OCI-LY3 (cell line): ENCODE data around the gene TBX4.
A peak's percentile ranks its signal among the peaks of the same experiment; 100 is the strongest.

Experiments used
- EZH2phosphoT487 ChIP-seq: fragments of 200-600 bp; shearing (Covaris generic); IDR thresholded peaks from 2 replicates; pipeline ENCODE4 v1.6.1; 2018; ENCODE audit warnings: antibody characterized with exemption, mixed run types, low read depth
- TF ChIP-seq, protein P1 (sequence below): fragments of 200-600, 300-600 bp; sonication (generic); IDR thresholded peaks from 2 replicates; pipeline ENCODE4 v1.5.1; 2014; ENCODE audit warnings: antibody characterized with exemption, low read length, low read depth

DNA sequence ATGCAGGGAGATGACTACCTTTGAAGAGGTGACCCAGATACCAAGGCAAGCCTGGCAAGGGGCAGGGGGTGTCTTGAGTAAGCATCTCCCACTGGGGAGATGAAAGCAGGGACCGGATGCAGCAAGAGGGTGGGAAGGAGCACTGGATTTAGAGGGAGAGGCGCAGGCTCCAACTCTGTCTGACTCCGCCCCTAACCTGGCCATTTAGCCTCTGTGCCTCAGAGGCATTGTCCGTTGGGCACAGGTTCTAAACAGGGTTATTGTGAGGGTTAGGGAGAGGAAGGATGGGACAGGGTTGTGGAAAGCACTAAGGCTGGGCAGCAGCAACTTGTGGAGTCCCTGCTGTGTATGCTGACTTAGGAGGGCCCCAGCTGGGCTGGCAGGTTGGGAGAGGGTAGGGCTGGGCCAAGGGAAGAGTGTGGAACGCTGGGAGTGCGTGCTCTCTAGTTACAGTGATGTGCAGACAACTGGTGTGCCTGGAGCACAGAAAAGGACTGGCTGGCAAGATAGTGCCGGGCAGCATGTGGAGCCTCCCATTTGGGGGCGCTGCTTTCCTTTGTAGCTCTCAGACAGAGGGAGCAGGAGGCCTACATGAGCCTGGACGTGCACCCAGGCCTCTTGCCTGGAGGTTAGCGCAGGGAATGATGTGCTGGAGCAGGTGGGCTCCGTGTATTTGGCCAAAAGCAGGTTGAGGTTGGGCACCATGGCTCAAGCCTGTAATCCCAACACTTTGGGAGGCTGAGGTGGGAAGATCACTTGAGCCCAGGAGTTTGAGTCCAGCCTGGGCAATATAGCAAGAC lies 26.3 kb upstream of the TBX4 start:
- TF ChIP-seq, protein P1, sequence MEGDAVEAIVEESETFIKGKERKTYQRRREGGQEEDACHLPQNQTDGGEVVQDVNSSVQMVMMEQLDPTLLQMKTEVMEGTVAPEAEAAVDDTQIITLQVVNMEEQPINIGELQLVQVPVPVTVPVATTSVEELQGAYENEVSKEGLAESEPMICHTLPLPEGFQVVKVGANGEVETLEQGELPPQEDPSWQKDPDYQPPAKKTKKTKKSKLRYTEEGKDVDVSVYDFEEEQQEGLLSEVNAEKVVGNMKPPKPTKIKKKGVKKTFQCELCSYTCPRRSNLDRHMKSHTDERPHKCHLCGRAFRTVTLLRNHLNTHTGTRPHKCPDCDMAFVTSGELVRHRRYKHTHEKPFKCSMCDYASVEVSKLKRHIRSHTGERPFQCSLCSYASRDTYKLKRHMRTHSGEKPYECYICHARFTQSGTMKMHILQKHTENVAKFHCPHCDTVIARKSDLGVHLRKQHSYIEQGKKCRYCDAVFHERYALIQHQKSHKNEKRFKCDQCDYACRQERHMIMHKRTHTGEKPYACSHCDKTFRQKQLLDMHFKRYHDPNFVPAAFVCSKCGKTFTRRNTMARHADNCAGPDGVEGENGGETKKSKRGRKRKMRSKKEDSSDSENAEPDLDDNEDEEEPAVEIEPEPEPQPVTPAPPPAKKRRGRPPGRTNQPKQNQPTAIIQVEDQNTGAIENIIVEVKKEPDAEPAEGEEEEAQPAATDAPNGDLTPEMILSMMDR: peak; percentile 38
- TF ChIP-seq EZH2phosphoT487: no peak
